ENCODE measurements around the gene ESYT3. TPM values are rescaled to one million over a fixed set of nuclear protein-coding genes. Genes with fewer than 3 reads are reported as not detected.

ESYT3 gene, protein sequence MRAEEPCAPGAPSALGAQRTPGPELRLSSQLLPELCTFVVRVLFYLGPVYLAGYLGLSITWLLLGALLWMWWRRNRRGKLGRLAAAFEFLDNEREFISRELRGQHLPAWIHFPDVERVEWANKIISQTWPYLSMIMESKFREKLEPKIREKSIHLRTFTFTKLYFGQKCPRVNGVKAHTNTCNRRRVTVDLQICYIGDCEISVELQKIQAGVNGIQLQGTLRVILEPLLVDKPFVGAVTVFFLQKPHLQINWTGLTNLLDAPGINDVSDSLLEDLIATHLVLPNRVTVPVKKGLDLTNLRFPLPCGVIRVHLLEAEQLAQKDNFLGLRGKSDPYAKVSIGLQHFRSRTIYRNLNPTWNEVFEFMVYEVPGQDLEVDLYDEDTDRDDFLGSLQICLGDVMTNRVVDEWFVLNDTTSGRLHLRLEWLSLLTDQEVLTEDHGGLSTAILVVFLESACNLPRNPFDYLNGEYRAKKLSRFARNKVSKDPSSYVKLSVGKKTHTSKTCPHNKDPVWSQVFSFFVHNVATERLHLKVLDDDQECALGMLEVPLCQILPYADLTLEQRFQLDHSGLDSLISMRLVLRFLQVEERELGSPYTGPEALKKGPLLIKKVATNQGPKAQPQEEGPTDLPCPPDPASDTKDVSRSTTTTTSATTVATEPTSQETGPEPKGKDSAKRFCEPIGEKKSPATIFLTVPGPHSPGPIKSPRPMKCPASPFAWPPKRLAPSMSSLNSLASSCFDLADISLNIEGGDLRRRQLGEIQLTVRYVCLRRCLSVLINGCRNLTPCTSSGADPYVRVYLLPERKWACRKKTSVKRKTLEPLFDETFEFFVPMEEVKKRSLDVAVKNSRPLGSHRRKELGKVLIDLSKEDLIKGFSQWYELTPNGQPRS
- total RNA-seq: 0.12 and 0.26 TPM in 2 replicates

DNA sequence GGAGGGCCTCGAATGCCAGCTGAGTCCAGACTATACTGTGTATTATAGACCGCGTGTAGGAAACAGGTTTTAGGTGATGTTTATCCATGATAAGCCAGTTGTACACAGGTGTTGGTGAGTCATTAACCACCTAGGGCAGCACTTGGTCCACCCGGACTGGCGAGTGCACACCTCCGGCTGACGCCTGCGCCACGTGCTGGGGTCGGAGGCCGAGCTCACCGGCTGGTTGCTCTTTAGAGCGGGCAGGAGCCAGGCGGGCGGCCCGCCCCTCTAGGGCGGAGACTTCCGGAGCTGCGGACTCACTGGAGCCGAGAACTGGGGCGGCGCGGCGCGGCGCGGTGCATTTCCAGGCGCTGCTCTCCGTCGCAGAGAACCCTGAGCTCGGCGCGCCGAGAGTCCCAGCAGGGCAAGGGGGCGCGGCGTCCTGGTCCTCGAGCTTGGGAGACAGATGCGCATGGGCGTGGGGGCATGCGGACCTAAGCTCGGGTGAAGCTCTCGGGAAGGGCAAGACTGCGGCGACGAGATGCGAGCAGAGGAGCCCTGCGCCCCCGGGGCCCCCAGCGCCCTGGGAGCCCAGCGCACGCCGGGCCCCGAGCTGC, at the start of gene ESYT3:
Gene ESYT3, plus strand, starts transcription at position 341 of the 599 bp plus-strand sequence. Its CDS starts 183 bp downstream, at position 524.

Other genes starting within 250 kb of the ESYT3 start
- gene ARMC8, start 247.3 kb upstream of the ESYT3 start, total RNA-seq: 34.3 and 46.0 TPM in 2 replicates
- gene NME9, start 104.8 kb upstream of the ESYT3 start, total RNA-seq: not detected in 2 replicates
- gene MRAS, start 86.0 kb upstream of the ESYT3 start, total RNA-seq: 39.7 and 42.7 TPM in 2 replicates
- gene CEP70, start 159.6 kb downstream of the ESYT3 start, total RNA-seq: 19.6 and 20.0 TPM in 2 replicates
- 14.4 and 18.0 TPM in 2 replicates for gene FAIM, start 174.2 kb downstream of the ESYT3 start, total RNA-seq

Data from aortic smooth muscle cell (primary cell).